Astrocyte of the cerebellum (primary cell): ENCODE measurements around the gene NFIA.

Experiments used
- DNase-seq: peaks from one replicate; pipeline ENCODE4 v3.0.0-alpha.2; 2011; ENCODE audit warnings: low read depth
- H3K4me3 ChIP-seq: 2 replicates; pipeline ENCODE4 v1.5.1; 2011; ENCODE audit warnings: mild to moderate bottlenecking, low read depth, low read length, moderate library complexity
- CTCF ChIP-seq: IDR thresholded peaks from 2 replicates; pipeline ENCODE4 v1.5.1; 2012; ENCODE audit warnings: low read length, low read depth, moderate library complexity, mild to moderate bottlenecking; ENCODE audit errors: missing control alignments
- in situ Hi-C: cut with HindIII; loops from 2 replicates; pipeline ENCODE4 v1.10.0; 2017; ENCODE audit warnings: low sequenced_read_pairs

NFIA gene

DNA sequence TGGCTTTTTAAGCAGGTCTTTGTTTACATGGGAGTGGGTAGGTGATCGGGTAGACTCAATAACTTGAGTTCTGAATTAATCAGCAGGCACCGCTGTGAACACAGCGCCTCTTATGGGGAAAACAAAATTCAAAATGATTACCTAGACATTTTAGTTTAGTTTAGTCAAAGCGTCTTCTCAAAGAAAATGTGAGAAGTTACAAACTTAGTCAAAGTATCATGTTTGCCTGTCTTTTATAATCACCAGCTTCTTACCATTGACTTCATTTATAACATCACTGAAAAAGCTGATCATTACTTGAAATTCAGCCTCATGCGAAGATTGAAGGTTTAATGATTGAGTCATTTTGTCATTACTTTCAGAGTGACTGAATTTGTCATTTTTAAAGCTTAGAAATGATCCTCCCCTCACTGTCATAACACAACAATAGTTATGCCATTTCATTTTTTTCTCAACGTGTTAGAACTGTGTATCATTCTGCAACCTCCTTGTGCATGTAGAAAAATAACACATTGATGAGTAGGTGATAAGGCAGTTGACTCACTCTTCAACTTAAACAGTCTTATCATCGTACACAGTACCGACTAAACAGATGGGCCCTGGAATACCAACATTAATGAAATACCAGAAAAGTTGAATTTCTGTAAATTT is 188.5 kb downstream of the NFIA start:
- DNase-seq = no peak
- in situ Hi-C loops = no loop called here
- no peak overlapping the region for H3K4me3 ChIP-seq
- no peak for TF ChIP-seq CTCF

- no peak overlapping the region for H3K4me3 ChIP-seq
- in situ Hi-C loops = no loop called here
- no peak for DNase-seq
- TF ChIP-seq CTCF = no peak
Observed at GRCh38 chr1:61271412-61271789, 189.0 kb downstream of the NFIA start.

DNA sequence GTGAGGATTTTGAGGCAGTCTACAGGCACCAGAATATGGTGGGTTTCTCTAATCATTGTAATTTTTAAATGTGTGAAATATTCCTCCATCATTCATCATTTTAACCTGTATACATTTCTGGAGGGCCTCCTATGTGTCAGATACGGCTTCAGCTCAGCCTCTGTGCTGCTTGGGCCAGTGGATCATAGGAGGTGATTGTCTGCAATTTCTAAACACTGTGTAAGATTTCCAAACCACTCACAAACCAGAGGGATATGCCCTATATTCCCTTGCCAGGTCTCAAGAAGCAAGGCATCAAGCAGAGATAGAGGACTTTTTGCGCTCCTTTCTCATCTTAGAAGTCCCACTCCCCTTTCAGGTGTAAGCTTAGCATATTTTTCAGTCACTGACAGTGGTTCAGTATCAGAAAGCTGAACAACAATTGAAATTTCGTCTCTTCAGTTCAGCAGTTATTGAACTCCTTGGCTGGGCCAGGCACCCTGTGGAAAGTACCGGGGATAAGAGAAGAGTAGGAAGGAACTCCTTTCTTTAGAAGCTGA is 190.9 kb downstream of the NFIA start:
- DNase-seq = no peak
- no peak overlapping the region for H3K4me3 ChIP-seq
- in situ Hi-C loops = no loop called here
- TF ChIP-seq CTCF = no peak

DNA sequence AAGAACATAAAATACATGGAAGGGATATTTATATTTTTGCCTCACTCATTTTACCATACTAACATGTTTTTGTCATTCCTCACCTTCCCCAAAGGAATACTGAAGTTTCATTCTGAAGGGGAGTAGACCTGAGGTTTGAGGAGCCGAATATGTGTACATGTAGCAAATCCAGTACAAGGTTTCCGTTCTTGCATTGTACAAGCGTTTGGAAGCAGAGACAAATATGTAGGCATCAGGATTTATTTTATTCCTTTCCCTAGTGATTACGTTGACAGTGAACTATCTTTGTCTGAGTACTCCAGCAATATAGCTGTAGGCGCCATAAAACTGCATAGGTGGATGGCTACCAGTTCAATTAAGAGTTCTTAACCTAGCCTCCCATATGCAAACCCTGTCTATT is 191.5 kb downstream of the NFIA start:
- in situ Hi-C loops = no loop called here
- H3K4me3 ChIP-seq = no peak overlapping the region
- no peak for TF ChIP-seq CTCF
- DNase-seq = no peak

GRCh38 chr1:61274939-61275338 is 192.6 kb downstream of the NFIA start:
- in situ Hi-C loops = no loop called here
- no peak for TF ChIP-seq CTCF
- H3K4me3 ChIP-seq = no peak overlapping the region
- no peak for DNase-seq

- no peak for DNase-seq
- in situ Hi-C loops = no loop called here
- no peak for TF ChIP-seq CTCF
- no peak overlapping the region for H3K4me3 ChIP-seq
Observed at GRCh38 chr1:61276246-61276645, 193.9 kb downstream of the NFIA start.
